Prostate gland (tissue), 2 donors: ENCODE data around the gene DNAJB7.

Experiments used
- CTCF ChIP-seq, 4 experiments: fragments of 200-600 bp in 2 of 4; fragments of 450-650 bp in 2 of 4; sonication (generic) in 2 of 4; IDR thresholded peaks; 1 replicate in 3 of 4; 2 replicates in 1 of 4; pipeline ENCODE4 v1.5.1; 2016 to 2019; ENCODE audit warnings: antibody characterized with exemption in 4 of 4, mild to moderate bottlenecking in 2 of 4, moderate library complexity in 2 of 4
- POLR2A ChIP-seq: fragments of 450-650 bp; IDR thresholded peaks from one replicate; pipeline ENCODE4 v1.6.1; 2016; ENCODE audit warnings: antibody characterized with exemption, mild to moderate bottlenecking

- TF ChIP-seq POLR2A (no peak), CTCF (IDR thresholded peaks at IDR 0.05) (no peak)
Observed at GRCh38 chr22:40889116-40889515, 27.2 kb upstream of the DNAJB7 start.
